ENCODE measurements around the gene RAB23.

- peak; percentile 65 for TF ChIP-seq CTCF (IDR thresholded peaks at IDR 0.05; ENCODE audit: poor library complexity, severe bottlenecking)
- no peak for TF ChIP-seq EZH2 (IDR thresholded peaks at IDR 0.05; ENCODE audit: borderline replicate concordance, insufficient read depth, low read length, poor library complexity, severe bottlenecking)
- TF ChIP-seq RAD21 (conservative IDR thresholded peaks at IDR 0.05): no peak
- no peak for TF ChIP-seq REST (IDR thresholded peaks at IDR 0.05; ENCODE audit: borderline replicate concordance)
These were observed 744 bp downstream of the RAB23 start for GRCh38 chr6:57221191-57221935.
